CD4-positive, alpha-beta T cell treated with Interleukin-15 for 1 hour (primary cell): Measurements from ENCODE around the gene PHF11.

Source experiments
- DNase-seq: peaks from one replicate; pipeline ENCODE4 v3.0.0-alpha.2; 2020

PHF11 gene

DNA sequence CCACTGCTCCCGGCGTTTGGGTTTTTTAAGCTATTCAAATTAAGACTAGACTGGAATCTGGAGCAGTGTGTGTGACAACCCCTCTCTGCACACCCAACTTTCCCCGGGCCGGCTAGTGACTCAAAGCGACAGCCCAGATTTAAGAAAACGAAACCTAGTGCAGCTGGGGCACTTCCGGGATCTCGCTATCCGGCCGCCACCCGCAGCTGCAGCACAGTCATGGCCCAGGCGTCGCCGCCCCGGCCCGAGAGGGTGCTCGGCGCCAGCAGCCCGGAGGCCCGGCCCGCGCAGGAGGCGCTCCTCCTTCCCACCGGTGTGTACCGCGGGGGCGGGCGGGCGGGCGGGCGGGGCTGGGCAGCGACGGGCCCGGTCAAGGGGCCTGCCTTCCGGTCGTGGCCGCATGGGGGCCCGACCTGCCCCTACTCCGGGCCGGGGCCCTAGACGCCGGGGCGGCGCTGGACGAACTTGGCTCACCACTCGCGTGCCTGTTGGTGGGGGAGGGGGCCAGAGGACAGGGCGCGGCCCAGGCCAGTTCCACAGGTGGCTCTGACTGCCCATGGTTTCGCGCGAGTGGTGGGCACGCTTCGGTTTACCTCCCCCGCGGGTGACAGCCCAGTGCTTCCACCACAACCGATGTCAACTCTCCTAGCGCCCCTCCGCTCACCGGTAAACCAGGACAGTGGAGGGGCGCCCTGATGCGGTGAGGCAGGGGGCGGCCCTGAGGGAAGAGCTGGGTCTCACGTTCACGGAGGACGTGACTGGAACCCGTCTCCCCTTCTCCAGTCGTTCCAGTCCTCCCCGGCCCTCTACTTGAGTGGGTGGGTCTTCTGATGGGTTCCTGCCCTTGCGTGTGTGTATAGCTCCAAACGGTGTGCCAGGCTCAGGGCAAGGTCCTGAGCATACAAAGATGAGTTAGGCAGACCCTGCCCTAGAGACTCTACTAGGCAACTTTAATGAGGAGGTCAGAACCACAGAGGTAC lies at the start of gene PHF11:
Gene PHF11, plus strand, starts transcription at position 171 of the 980 bp plus-strand sequence. Its CDS starts 49 bp downstream, at position 220.
- DNase-seq, result peak; percentile 87

DNA sequence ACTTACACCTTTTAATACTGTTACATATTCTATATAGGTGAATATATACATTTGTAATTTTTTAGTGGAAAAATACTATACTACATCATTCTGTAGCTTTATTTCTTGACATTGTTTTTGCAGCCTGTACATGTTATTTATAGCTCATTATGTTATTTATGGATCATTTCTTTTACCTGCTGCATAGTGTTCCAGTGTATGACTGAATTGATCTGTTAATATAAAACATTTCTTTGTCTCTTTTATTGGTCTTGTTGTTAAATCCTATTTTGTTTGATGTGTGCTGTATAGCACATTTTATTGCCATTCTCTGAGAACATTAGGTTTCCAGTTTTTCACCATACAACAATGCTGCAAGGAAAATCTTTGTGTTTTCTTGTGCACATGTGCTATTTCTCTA lies 49.3 kb upstream of the PHF11 start:
- no peak for DNase-seq

DNA sequence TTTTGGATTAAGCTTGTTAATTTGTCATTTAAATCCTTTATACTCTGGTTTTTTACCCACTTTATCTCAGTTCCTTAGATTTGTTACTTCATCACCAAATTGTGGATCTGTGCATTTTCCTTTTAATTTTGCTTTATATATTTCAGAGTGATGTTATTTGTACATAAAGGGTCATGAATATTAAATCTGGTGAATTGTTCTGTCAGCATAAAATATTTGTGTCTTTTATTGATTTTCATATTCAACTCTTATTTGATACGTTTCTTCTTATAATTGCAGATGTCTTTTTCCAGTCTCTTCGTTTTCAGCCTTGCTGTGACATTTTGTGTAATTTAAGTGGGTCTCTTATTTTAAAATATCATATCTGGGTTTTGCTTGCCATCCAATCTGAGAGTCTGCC lies 47.0 kb upstream of the PHF11 start:
- no peak for DNase-seq

GRCh38 chr13:49450105-49450819 lies 45.5 kb upstream of the PHF11 start:
- no peak for DNase-seq

- DNase-seq, result no peak
These were observed 42.9 kb upstream of the PHF11 start for GRCh38 chr13:49452725-49453457.

- DNase-seq, result no peak
These were observed 42.3 kb upstream of the PHF11 start for GRCh38 chr13:49453465-49453864.

GRCh38 chr13:49454388-49455006 lies 41.3 kb upstream of the PHF11 start:
- DNase-seq, result no peak

GRCh38 chr13:49455007-49455398 lies 40.8 kb upstream of the PHF11 start:
- DNase-seq, result no peak

DNA sequence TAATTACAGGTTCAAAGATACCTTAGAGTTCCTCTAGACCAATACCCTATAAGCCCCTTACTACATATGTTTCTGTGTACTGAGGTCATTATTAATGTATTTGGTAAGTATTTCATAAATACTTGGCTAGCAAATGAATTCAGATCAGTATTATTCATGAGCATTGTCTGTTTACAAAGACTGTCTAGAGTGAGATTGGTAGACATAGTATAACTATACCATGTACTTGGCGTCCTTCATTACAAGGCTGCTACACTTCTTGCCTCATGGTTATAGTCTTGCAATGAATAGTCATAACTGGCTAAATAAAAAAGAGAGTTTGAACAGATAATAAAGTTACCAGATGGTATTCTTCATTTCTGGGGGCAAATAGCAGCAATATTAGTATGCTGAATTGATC lies 39.6 kb upstream of the PHF11 start:
- no peak for DNase-seq

DNA sequence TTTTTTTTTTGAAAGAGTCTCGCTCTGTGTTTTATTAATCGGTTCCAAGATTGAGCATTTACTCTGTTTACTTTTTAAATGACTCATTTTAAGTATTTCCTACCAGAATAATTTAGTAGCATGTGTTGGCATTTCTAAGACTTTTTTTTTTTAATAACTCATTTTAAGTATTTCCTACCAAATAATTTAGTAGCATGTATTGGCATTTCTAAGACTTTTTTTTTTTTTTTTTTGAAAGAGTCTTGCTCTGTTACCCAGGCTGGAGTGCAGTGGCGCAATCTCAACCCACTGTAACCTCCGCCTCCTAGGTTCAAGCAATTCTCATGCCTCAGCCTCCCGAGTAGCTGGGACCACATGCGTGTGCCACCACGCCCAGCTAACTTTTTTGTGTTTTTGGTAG lies 38.5 kb upstream of the PHF11 start:
- no peak for DNase-seq

- no peak for DNase-seq
These were observed 36.2 kb upstream of the PHF11 start for GRCh38 chr13:49459580-49459979.

DNA sequence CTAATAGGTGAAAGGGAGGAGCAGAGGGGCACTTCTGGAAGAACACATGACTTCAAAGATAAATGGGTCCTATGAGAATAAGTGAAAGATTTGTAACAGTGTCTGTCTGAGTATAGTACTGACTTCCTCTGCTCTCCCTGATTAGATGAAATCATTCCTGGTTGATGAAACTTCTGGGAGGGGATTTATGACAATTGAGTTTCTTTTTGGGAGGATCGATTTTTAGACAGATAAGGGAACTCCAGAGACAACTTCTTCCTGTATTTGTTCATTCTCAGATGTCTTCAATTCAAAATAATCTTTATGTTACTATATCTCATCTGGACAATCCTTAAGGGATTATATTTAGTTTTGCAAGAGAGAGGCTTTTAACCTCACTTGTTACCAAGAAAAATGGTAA lies 31.7 kb upstream of the PHF11 start:
- DNase-seq, result no peak

GRCh38 chr13:49464621-49465325 lies 31.0 kb upstream of the PHF11 start:
- DNase-seq, result no peak

GRCh38 chr13:49466292-49466838 lies 29.4 kb upstream of the PHF11 start:
- no peak for DNase-seq

DNA sequence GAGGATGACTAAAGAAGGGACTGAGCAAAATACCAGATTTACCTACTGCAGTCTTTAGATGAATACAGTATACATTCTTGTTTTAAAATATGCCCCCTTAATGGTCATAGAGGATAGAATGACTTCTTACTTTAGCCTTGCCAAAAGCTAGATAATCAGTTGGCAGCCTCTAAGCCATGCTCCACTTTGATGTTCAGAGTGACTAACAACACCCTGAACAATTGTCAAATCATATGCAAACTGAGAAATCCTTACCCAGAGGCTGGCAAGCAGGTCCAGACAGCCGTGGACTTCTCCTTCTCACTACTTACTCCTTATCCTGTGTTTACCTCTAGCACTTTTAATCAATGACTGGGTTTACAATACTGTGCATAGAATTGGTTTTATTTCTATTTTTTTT lies 23.6 kb upstream of the PHF11 start:
- DNase-seq, result no peak

DNA sequence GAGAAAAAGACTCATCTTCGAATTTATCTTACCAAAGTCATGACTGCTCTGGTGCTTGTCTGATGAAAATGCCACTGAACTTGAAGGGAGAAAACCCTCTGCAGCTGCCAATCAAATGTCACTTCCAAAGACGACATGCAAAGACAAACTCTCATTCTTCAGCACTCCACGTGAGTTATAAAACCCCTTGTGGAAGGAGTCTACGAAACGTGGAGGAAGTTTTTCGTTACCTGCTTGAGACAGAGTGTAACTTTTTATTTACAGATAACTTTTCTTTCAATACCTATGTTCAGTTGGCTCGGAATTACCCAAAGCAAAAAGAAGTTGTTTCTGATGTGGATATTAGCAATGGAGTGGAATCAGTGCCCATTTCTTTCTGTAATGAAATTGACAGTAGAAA lies 19.2 kb upstream of the PHF11 start:
- DNase-seq, result no peak

DNA sequence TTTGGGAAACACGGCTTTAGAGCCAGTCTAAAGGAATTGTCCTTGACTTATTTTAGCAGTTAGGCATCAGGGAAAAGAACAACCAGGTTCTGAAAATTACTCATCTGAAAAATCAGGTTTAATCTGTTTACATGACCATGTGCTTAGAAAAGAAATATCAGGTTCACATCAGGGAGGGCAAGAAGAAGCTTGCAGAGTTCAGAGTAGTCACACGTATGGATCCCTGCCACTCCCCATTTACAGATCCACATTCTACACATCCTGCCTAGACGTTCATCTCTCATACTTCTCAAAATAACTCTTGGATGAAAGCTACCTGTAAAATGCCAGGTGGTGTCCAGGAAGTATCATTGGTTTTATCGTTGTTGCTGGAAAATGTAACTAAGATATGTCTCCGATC lies 14.0 kb upstream of the PHF11 start:
- no peak for DNase-seq

DNA sequence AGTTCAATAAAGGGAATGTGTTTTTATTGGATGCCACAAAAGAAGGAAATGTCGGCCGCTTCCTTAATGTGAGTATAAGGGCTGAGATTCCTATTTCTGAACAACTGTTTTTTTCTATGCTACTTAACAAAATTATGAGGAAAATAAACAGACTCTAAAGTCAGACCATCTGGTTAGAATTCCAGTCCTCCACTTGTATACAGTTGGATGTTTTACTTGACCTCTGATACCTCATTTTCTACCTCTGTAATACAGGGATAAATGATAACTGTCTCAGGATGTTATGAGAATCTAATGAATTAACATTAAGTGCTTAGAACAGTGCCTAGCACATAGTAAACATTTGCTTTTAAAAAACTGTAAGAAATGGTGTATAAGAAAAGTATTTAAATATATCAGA lies 7.2 kb upstream of the PHF11 start:
- no peak for DNase-seq

DNA sequence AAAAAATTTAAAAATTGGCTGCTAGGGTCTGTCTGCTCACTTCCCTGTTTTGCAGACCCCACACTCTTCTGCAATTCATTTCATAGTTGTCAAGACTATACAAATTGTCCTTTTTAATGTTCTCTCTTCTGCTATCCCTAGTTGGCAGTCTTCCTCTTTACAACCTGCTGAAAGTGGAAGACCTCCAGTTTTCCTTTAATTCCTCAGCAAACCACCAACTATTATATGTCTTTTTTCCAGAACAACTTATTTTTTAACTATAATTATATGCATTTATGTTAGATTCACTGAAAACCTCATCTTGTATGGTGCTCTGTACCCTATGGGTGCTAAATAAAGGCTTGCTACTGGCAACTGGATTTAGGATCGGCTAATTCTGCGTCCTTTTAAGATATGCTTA lies 1.1 kb upstream of the PHF11 start:
- DNase-seq, result no peak

- peak; percentile 53 for DNase-seq
These were observed 1.1 kb downstream of the PHF11 start for GRCh38 chr13:49496837-49497236.

GRCh38 chr13:49497272-49497671 lies 1.5 kb downstream of the PHF11 start:
- DNase-seq, result no peak

DNA sequence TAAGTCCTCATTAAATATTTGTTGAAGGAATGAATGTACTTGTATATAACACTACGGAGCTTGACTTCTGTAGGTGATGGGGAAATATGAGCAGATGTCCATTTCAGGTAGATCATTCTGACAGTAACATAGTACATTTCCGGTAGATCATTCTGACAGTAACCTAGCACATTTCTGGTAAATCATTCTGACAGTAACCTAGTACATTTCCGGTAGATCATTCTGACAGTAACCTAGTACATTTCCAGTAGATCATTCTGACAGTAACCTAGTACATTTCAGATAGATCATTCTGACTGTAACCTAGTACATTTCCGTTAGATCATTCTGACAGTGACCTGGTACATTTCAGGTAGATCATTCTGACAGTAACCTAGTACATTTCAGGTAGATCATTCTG lies 2.5 kb downstream of the PHF11 start:
- no peak for DNase-seq
